Sigmoid colon (tissue), 7 donors: ENCODE measurements around the gene CTNNB1. TPM values are rescaled to one million over a fixed set of nuclear protein-coding genes. Genes with fewer than 3 reads are reported as not detected.

Source experiments
- DNase-seq: peaks from one replicate; pipeline ENCODE4 v3.0.0-alpha.2; 2019
- H3K27ac ChIP-seq, 4 donors: fragments of 200-600 bp; sonication (generic); one replicate each; pipeline ENCODE4 v1.5.1; 2016 to 2019; ENCODE audit warnings: mild to moderate bottlenecking in 1 of 4
- H3K27me3 ChIP-seq, 3 donors: fragments of 200-600 bp; sonication (generic); one replicate each; pipeline ENCODE4 v1.5.1; 2019; ENCODE audit warnings: mild to moderate bottlenecking in 1 of 3
- H3K36me3 ChIP-seq, 4 donors: fragments of 200-600 bp; sonication (generic); one replicate each; pipeline ENCODE4 v1.5.1; 2016 to 2019
- H3K4me1 ChIP-seq, 4 donors: fragments of 200-600 bp; sonication (generic); one replicate each; pipeline ENCODE4 v1.5.1; 2017 to 2019
- H3K4me3 ChIP-seq, 4 donors: fragments of 200-600 bp; sonication (generic); one replicate each; pipeline ENCODE4 v1.5.1; 2017 to 2019; ENCODE audit warnings: mild to moderate bottlenecking in 2 of 4, moderate library complexity in 1 of 4
- H3K9me3 ChIP-seq, 4 donors: fragments of 200-600 bp in 3 of 4; sonication (generic) in 3 of 4; one replicate each; pipeline versions ENCODE4 v1.5.1 to v1.6.1; 2013 to 2019
- CTCF ChIP-seq, 4 experiments: fragments of 450-650 bp in 3 of 4; fragments of 200-600 bp in 1 of 4; IDR thresholded peaks; one replicate each; pipeline ENCODE4 v1.5.1; 2016 to 2019; ENCODE audit warnings: antibody characterized with exemption in 4 of 4, mild to moderate bottlenecking in 3 of 4, moderate library complexity in 2 of 4
- EP300 ChIP-seq, 4 donors: sonication (generic); formaldehyde crosslinking; IDR thresholded peaks; one replicate each; pipeline ENCODE4 v1.6.1; 2017; ENCODE audit warnings: antibody characterized with exemption in 4 of 4
- POLR2A ChIP-seq, 2 donors: fragments of 450-650 bp; IDR thresholded peaks; one replicate each; pipeline ENCODE4 v1.6.1; 2016; ENCODE audit warnings: antibody characterized with exemption in 2 of 2, mild to moderate bottlenecking in 2 of 2, moderate library complexity in 2 of 2
- POLR2AphosphoS5 ChIP-seq, 4 donors: sonication (generic); formaldehyde crosslinking; IDR thresholded peaks; one replicate each; pipeline ENCODE4 v1.6.1; 2017; ENCODE audit warnings: antibody characterized with exemption in 4 of 4
- WGBS, 2 donors: extraction: QIAGEN DNeasy Blood & Tissue Kit; methylation state at CpG; one replicate each; pipeline ENCODE4 v1.1.7; 2013; 5-methylcytosine and 5-hydroxymethylcytosine counted together
- intact Hi-C: fragments of 100-400 bp; cut with DNase I; formaldehyde crosslinking; loops from one replicate; pipeline ENCODE4 v1.15.1; 2023
- polyA plus RNA-seq, 3 donors: library from polyadenylated mRNA; stranded (reverse); fragments of 200-250 nt; gene quantifications; one replicate each; pipeline ENCODE4 v1.2.3, GENCODE V29; 2013
- total RNA-seq, 4 donors: library from RNA; depleted of rRNA; stranded (reverse); fragments of >200 nt; gene quantifications; one replicate each; pipeline ENCODE4 v1.1.0, GENCODE V29; 2016
- donor health status: healthy with polysubstance abuse.
- donor health status: Bipolar disorder and iron deficiency.
- donor health status: healthy.

The CTNNB1 gene
- total and polyA plus RNA-seq, 7 donors: 189 to 585 (median 392) TPM

- H3K27ac ChIP-seq: no peak overlapping the region
- intact Hi-C loops: no loop called here
- H3K27me3 ChIP-seq: no peaks in the 10 kb centered on the region
- H3K4me1 ChIP-seq: peaks cover 0 to 91% (median 73%) of the 10 kb centered on the region in 4 donors
- WGBS, 2 donors: 52 to 74% methylated on average over 2 of the region's 2 CpGs
- TF ChIP-seq POLR2A (IDR thresholded peaks at IDR 0.05) (no peak), POLR2AphosphoS5 (IDR thresholded peaks at IDR 0.05) (no peak), CTCF (IDR thresholded peaks at IDR 0.05) (no peak), EP300 (IDR thresholded peaks at IDR 0.05) (no peak)
- no peaks in the 10 kb centered on the region for H3K36me3 ChIP-seq
- H3K4me3 ChIP-seq: no peak overlapping the region
- H3K9me3 ChIP-seq: no peaks in the 10 kb centered on the region
- no peak for DNase-seq
These were observed 17.1 kb downstream of the CTNNB1 start for GRCh38 chr3:41216422-41216821.

DNA sequence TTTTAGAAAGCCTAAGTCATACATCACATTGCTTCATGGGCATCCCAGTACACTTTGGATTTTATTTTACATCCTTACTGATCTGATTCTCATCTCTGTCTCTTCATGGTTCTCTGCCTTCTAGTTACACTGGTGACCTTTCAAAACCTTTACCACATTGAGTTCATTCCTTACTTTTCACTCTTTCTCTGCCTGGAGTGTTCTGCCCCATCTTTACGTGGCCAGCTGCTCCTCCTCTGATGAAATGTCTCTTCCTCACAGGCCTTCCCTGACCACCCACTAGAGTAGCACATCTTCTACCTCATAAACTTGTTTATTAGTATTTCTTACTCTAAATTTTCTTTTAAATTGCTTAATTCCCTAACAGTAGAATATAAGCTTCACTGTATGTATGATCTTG lies 17.7 kb downstream of the CTNNB1 start:
- Histone ChIP-seq H3K4me3 (no peak overlapping the region), H3K36me3 (no peaks in the 10 kb centered on the region), H3K27ac (no peak overlapping the region), H3K4me1 (peaks cover 0 to 93% (median 77%) of the 10 kb centered on the region in 4 donors), H3K27me3 (no peaks in the 10 kb centered on the region), H3K9me3 (no peaks in the 10 kb centered on the region)
- intact Hi-C loops: no loop called here
- no peak for DNase-seq
- TF ChIP-seq CTCF (IDR thresholded peaks at IDR 0.05) (no peak), POLR2AphosphoS5 (IDR thresholded peaks at IDR 0.05) (no peak), POLR2A (IDR thresholded peaks at IDR 0.05) (no peak), EP300 (IDR thresholded peaks at IDR 0.05) (no peak)
- WGBS, 2 donors: 56 to 68% methylated on average over 1 of the region's 1 CpG

DNA sequence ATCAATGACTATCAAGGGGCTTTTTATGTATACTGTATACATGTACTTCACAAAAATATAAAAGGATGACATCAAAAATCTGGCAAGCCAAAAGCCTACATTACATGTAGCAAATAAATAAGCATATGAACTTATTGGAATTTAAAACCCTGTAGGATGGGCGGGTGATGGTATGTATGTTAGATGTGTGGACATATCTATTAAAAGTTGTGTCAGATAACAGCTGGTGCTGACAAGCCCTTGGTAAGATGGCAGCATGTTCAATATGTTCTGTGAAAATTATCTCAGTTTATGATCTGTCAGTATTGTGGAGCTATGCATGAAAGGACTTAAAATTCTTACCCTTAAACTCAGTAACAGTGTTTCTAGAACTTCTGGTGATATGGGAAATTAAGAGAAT lies 20.1 kb downstream of the CTNNB1 start:
- intact Hi-C loops: no loop called here
- no peak for DNase-seq
- Histone ChIP-seq H3K4me3 (no peak overlapping the region), H3K36me3 (peaks cover 0 to 5% (median under 1%) of the 10 kb centered on the region in 4 donors), H3K9me3 (no peaks in the 10 kb centered on the region), H3K4me1 (peaks cover 0 to 91% (median 78%) of the 10 kb centered on the region in 4 donors), H3K27me3 (no peaks in the 10 kb centered on the region), H3K27ac (no peak overlapping the region)
- 86 to 95% methylated on average over 1 of the region's 1 CpG for WGBS, 2 donors
- TF ChIP-seq POLR2A (IDR thresholded peaks at IDR 0.05): no peak
- no peak for TF ChIP-seq EP300 (IDR thresholded peaks at IDR 0.05)
- TF ChIP-seq CTCF (IDR thresholded peaks at IDR 0.05): no peak
- no peak for TF ChIP-seq POLR2AphosphoS5 (IDR thresholded peaks at IDR 0.05)

GRCh38 chr3:41220906-41221677 lies 21.8 kb downstream of the CTNNB1 start:
- no peaks in the 10 kb centered on the region for H3K9me3 ChIP-seq
- WGBS, 2 donors: 77 to 82% methylated on average over 7 of the region's 7 CpGs
- TF ChIP-seq CTCF (IDR thresholded peaks at IDR 0.05): no peak
- TF ChIP-seq EP300 (IDR thresholded peaks at IDR 0.05): no peak
- no peak for TF ChIP-seq POLR2AphosphoS5 (IDR thresholded peaks at IDR 0.05)
- no peak for TF ChIP-seq POLR2A (IDR thresholded peaks at IDR 0.05)
- H3K27ac ChIP-seq: no peak overlapping the region
- peaks cover 0 to 75% (median 62%) of the 10 kb centered on the region in 4 donors for H3K4me1 ChIP-seq
- no peak overlapping the region for H3K4me3 ChIP-seq
- peaks cover 9 to 21% (median 16%) of the 10 kb centered on the region in 4 donors for H3K36me3 ChIP-seq
- no peak for DNase-seq
- intact Hi-C loops: no loop called here
- no peaks in the 10 kb centered on the region for H3K27me3 ChIP-seq
